CD14-positive monocyte (primary cell): ENCODE results near the gene LRRFIP1. TPM values are rescaled to one million over a fixed set of nuclear protein-coding genes. Genes with fewer than 3 reads are reported as not detected.

ENCODE experiments used
- DNase-seq, 3 donors: peaks; one replicate each; pipeline ENCODE4 v3.0.0-alpha.2; 2011 to 2022
- H2AFZ ChIP-seq: 2 replicates; pipeline ENCODE4 v1.6.0; 2012; ENCODE audit warnings: mild to moderate bottlenecking, low read depth, low read length, inconsistent platforms; ENCODE audit not compliant: insufficient read depth, poor library complexity, severe bottlenecking
- H3K27ac ChIP-seq, 2 donors: 1 replicate in 1 of 2; 2 replicates in 1 of 2; pipeline ENCODE4 v1.5.1; 2012 to 2013; ENCODE audit warnings: low read length in 2 of 2, control low read depth in 1 of 2, inconsistent platforms in 1 of 2, low read depth in 1 of 2, mild to moderate bottlenecking in 1 of 2
- H3K27me3 ChIP-seq, 2 donors: one replicate each; pipeline versions ENCODE4 v1.6.0 to v1.6.1; 2011 to 2013; ENCODE audit warnings: low read length in 2 of 2; ENCODE audit not compliant: control insufficient read depth in 2 of 2, insufficient read depth in 2 of 2
- H3K36me3 ChIP-seq, 2 donors: replicated peaks in 1 of 2; 1 replicate in 1 of 2; 2 replicates in 1 of 2; pipeline versions ENCODE4 v1.5.1 to v1.6.1; 2012 to 2013; ENCODE audit warnings: low read length in 2 of 2, control low read depth in 1 of 2, inconsistent platforms in 1 of 2, mild to moderate bottlenecking in 1 of 2; ENCODE audit not compliant: insufficient read depth in 2 of 2, control insufficient read depth in 1 of 2
- H3K4me1 ChIP-seq, 2 donors: 1 replicate in 1 of 2; 2 replicates in 1 of 2; pipeline versions ENCODE4 v1.5.1 to v1.6.1; 2012 to 2013; ENCODE audit warnings: low read length in 2 of 2, control low read depth in 1 of 2, inconsistent platforms in 1 of 2, mild to moderate bottlenecking in 1 of 2, moderate library complexity in 1 of 2; ENCODE audit not compliant: insufficient read depth in 2 of 2, control insufficient read depth in 1 of 2
- H3K4me2 ChIP-seq: replicated peaks from 2 replicates; pipeline ENCODE3; 2012; ENCODE audit warnings: low read length, moderate library complexity, mild to moderate bottlenecking; ENCODE audit not compliant: poor library complexity, severe bottlenecking; ENCODE audit errors: extremely low read depth
- H3K4me3 ChIP-seq, 3 experiments: fragments of 200-600 bp in 1 of 3; sonication (generic) in 1 of 3; replicated peaks in 1 of 3; 1 replicate in 2 of 3; 2 replicates in 1 of 3; pipeline ENCODE4 v1.5.1; 2011 to 2013; ENCODE audit warnings: low read length in 3 of 3, mild to moderate bottlenecking in 3 of 3, control low read depth in 2 of 3, low read depth in 2 of 3, inconsistent platforms in 1 of 3, moderate library complexity in 1 of 3
- H3K79me2 ChIP-seq: 2 replicates; pipeline ENCODE4 v1.6.0; 2012; ENCODE audit warnings: mild to moderate bottlenecking, control low read depth, inconsistent platforms, low read length, moderate library complexity; ENCODE audit not compliant: insufficient read depth
- H3K9ac ChIP-seq: 2 replicates; pipeline ENCODE4 v1.6.0; 2017; ENCODE audit warnings: low read length, mild to moderate bottlenecking; ENCODE audit not compliant: insufficient read depth, poor library complexity, severe bottlenecking
- H3K9me3 ChIP-seq, 2 donors: replicated peaks in 1 of 2; 1 replicate in 1 of 2; 2 replicates in 1 of 2; pipeline versions ENCODE4 v1.5.1 to v1.6.1; 2012 to 2013; ENCODE audit warnings: low read length in 2 of 2, control low read depth in 1 of 2; ENCODE audit not compliant: control insufficient read depth in 1 of 2, insufficient read depth in 1 of 2
- H4K20me1 ChIP-seq: 2 replicates; pipeline ENCODE4 v1.6.0; 2012; ENCODE audit warnings: mild to moderate bottlenecking, low read length, control low read depth, moderate library complexity; ENCODE audit not compliant: insufficient read depth
- H3K27ac Mint-ChIP-seq, 7 donors: one replicate each; pipeline ENCODE4 v1.8.0; 2020; ENCODE audit warnings: mild to moderate bottlenecking in 7 of 7, mixed read lengths in 7 of 7, moderate library complexity in 6 of 7, inconsistent platforms in 2 of 7
- H3K27me3 Mint-ChIP-seq, 3 donors: one replicate each; pipeline ENCODE4 v1.8.0; 2021 to 2022; ENCODE audit warnings: low read depth in 3 of 3, mild to moderate bottlenecking in 3 of 3, mixed read lengths in 3 of 3, moderate library complexity in 3 of 3, inconsistent platforms in 1 of 3
- H3K36me3 Mint-ChIP-seq, 2 donors: one replicate each; pipeline ENCODE4 v1.8.0; 2020; ENCODE audit warnings: mixed read lengths in 2 of 2, inconsistent platforms in 1 of 2, mild to moderate bottlenecking in 1 of 2
- H3K4me1 Mint-ChIP-seq: one replicate; pipeline ENCODE4 v1.8.0; 2020; ENCODE audit warnings: mild to moderate bottlenecking, mixed read lengths
- H3K4me3 Mint-ChIP-seq, 2 donors: one replicate each; pipeline ENCODE4 v1.8.0; 2020; ENCODE audit warnings: mild to moderate bottlenecking in 2 of 2, mixed read lengths in 2 of 2, moderate library complexity in 1 of 2
- H3K9me3 Mint-ChIP-seq, 7 donors: one replicate each; pipeline ENCODE4 v1.8.0; 2020 to 2022; ENCODE audit warnings: mixed read lengths in 7 of 7, mild to moderate bottlenecking in 6 of 7, moderate library complexity in 6 of 7, inconsistent platforms in 2 of 7
- CTCF ChIP-seq: fragments of 200-600 bp; IDR thresholded peaks from one replicate; pipeline ENCODE4 v1.8.0; 2022; ENCODE audit warnings: antibody characterized with exemption, mild to moderate bottlenecking
- WGBS: methylation state at CpG from one replicate; pipeline ENCODE4 v1.1.5; 2013; ENCODE audit warnings: missing lambda C conversion rate; ENCODE audit not compliant: insufficient coverage; 5-methylcytosine and 5-hydroxymethylcytosine counted together
- intact Hi-C, 2 donors: fragments of 100-400 bp; cut with micrococcal nuclease; formaldehyde crosslinking; loops; one replicate each; pipeline versions ENCODE4 v1.15.0 to v1.15.1; 2023
- polyA plus RNA-seq, 3 donors: library from polyadenylated mRNA; depleted of rRNA in 1 of 3; unstranded in 2 of 3; stranded (reverse) in 1 of 3; fragments of 300-500 nt in 2 of 3; fragments of >200 nt in 1 of 3; fragmentation: Illumina TruSeq in 2 of 3; gene quantifications; 1 replicate in 2 of 3; 2 replicates in 1 of 3; pipeline ENCODE4 v1.2.3, GENCODE V29; 2012 to 2021

LRRFIP1 gene
- polyA plus RNA-seq, 3 donors: 67.3 to 148 (median 98.3) TPM

- intact Hi-C loops: loop anchor here (5.0 kb wide), 4 partner anchors 32 to 72 kb away; no protein-coding TSS in a partner anchor
- Mint-ChIP-seq H3K27me3 (no peaks in the 10 kb centered on the region), H3K4me1 (peaks cover 82% of the 10 kb centered on the region), H3K4me3 (peak overlapping the region; percentile 88 to 96), H3K36me3 (peaks cover 6 to 7% of the 10 kb centered on the region in 2 donors), H3K27ac (peak overlapping the region; percentile 99 to 100 (median 100)), H3K9me3 (peaks cover 0 to 2% (median 0%) of the 10 kb centered on the region in 7 donors)
- DNase-seq: peak; percentile 95 to 97 (median 96)
- peak overlapping the region; percentile 82 for H3K9ac ChIP-seq
- H3K4me2 ChIP-seq: peak overlapping the region; percentile 84
- no peaks in the 10 kb centered on the region for H3K27me3 ChIP-seq
- peak overlapping the region; percentile 23 to 75 (median 30) for H3K4me3 ChIP-seq
- peak overlapping the region; percentile 91 to 100 for H3K27ac ChIP-seq
- H2AFZ ChIP-seq: no peak overlapping the region
- H3K4me1 ChIP-seq: peaks cover 76 to 80% of the 10 kb centered on the region in 2 donors
- peaks cover 39% of the 10 kb centered on the region for H3K79me2 ChIP-seq
- H3K9me3 ChIP-seq: no peaks in the 10 kb centered on the region
- H3K36me3 ChIP-seq: no peaks in the 10 kb centered on the region
- WGBS: 0% methylated on average over 6 of the region's 17 CpGs
- TF ChIP-seq CTCF: no peak
- no peaks in the 10 kb centered on the region for H4K20me1 ChIP-seq
Measured at GRCh38 chr2:237674731-237675276, 47.4 kb downstream of the LRRFIP1 start.

GRCh38 chr2:237675316-237675715 is 47.9 kb downstream of the LRRFIP1 start:
- DNase-seq: no peak
- Mint-ChIP-seq H3K9me3 (peaks cover 0 to 2% (median 0%) of the 10 kb centered on the region in 7 donors), H3K27ac (peak overlapping the region; percentile 99 to 100 (median 100)), H3K4me1 (peaks cover 82% of the 10 kb centered on the region), H3K4me3 (peak overlapping the region; percentile 88 to 96), H3K27me3 (no peaks in the 10 kb centered on the region), H3K36me3 (peaks cover 6 to 7% of the 10 kb centered on the region in 2 donors)
- Histone ChIP-seq H3K4me2 (peak overlapping the region; percentile 84), H4K20me1 (no peaks in the 10 kb centered on the region), H3K9me3 (no peaks in the 10 kb centered on the region), H3K27ac (peak overlapping the region; percentile 91 to 100), H3K4me3 (peak overlapping the region; percentile 23 to 75 (median 30)), H2AFZ (no peak overlapping the region), H3K9ac (peak overlapping the region; percentile 82), H3K27me3 (no peaks in the 10 kb centered on the region), H3K36me3 (no peaks in the 10 kb centered on the region), H3K79me2 (peaks cover 39% of the 10 kb centered on the region), H3K4me1 (peaks cover 78 to 83% of the 10 kb centered on the region in 2 donors)
- intact Hi-C loops: no loop called here
- no CpG with 5 or more reads among the region's 5 CpGs for WGBS
- TF ChIP-seq CTCF: no peak
